GM23338 (cell line): ENCODE data around the gene MAD2L1BP. TPM values are rescaled to one million over a fixed set of nuclear protein-coding genes. Genes with fewer than 3 reads are reported as not detected.

Experiments
- ATAC-seq: fragments of 200-7000 bp; cut with Tn5 transposase; 3 replicates; pipeline ENCODE4 v1.9.1; 2020
- DNase-seq: peaks from one replicate; pipeline ENCODE4 v3.0.0-alpha.2; 2015; ENCODE audit warnings: low spot score
- H2AFZ ChIP-seq: fragments of 200-600 bp; sonication (generic); 2 replicates; pipeline ENCODE4 v1.8.0; 2016; ENCODE audit warnings: antibody characterized with exemption, mild to moderate bottlenecking, moderate library complexity
- H3F3A ChIP-seq: fragments of 200-600 bp; sonication (generic); replicated peaks from 2 replicates; pipeline ENCODE4 v1.8.0; 2017; ENCODE audit warnings: antibody characterized with exemption, mixed run types, low read depth
- H3K27ac ChIP-seq: fragments of 200-600 bp; sonication (generic); 2 replicates; pipeline ENCODE4 v1.6.1; 2016; ENCODE audit warnings: low read depth
- H3K27me3 ChIP-seq: fragments of 200-600 bp; sonication (generic); 2 replicates; pipeline ENCODE4 v1.8.0; 2016; ENCODE audit warnings: mild to moderate bottlenecking, mixed run types, moderate library complexity; ENCODE audit not compliant: insufficient read depth
- H3K36me3 ChIP-seq: fragments of 200-600 bp; sonication (generic); 2 replicates; pipeline ENCODE4 v1.8.0; 2016; ENCODE audit warnings: mild to moderate bottlenecking; ENCODE audit not compliant: insufficient read depth
- H3K4me1 ChIP-seq: fragments of 200-600 bp; sonication (generic); 2 replicates; pipeline ENCODE4 v1.8.0; 2016; ENCODE audit warnings: mild to moderate bottlenecking, moderate library complexity; ENCODE audit not compliant: insufficient read depth
- H3K4me2 ChIP-seq: fragments of 200-600 bp; sonication (generic); 2 replicates; pipeline ENCODE4 v1.7.1; 2017; ENCODE audit warnings: mixed run types
- H3K4me3 ChIP-seq: fragments of 200-600 bp; sonication (generic); 2 replicates; pipeline ENCODE4 v1.6.1; 2016; ENCODE audit warnings: mixed run types
- H3K79me2 ChIP-seq: fragments of 200-600 bp; sonication (generic); replicated peaks from 2 replicates; pipeline ENCODE4 v1.8.0; 2017; ENCODE audit warnings: mild to moderate bottlenecking; ENCODE audit not compliant: insufficient read depth
- H3K9me2 ChIP-seq: fragments of 200-600 bp; sonication (generic); 2 replicates; pipeline ENCODE4 v1.8.0; 2017; ENCODE audit not compliant: insufficient read depth
- H4K20me1 ChIP-seq: fragments of 200-600 bp; sonication (generic); replicated peaks from 2 replicates; pipeline ENCODE4 v1.8.0; 2017; ENCODE audit warnings: mild to moderate bottlenecking; ENCODE audit not compliant: insufficient read depth
- H3K27ac Mint-ChIP-seq: 2 replicates; pipeline ENCODE4 v1.8.0; 2020; ENCODE audit warnings: inconsistent platforms, mild to moderate bottlenecking, moderate library complexity, mixed read lengths
- H3K27me3 Mint-ChIP-seq: 3 replicates; pipeline ENCODE4 v1.8.0; 2022; ENCODE audit warnings: low read depth, mild to moderate bottlenecking, moderate library complexity, mixed read lengths, inconsistent platforms; ENCODE audit not compliant: insufficient read depth, poor library complexity
- H3K36me3 Mint-ChIP-seq: 3 replicates; pipeline ENCODE4 v1.8.0; 2021; ENCODE audit warnings: low read depth, mild to moderate bottlenecking, inconsistent platforms, moderate library complexity, mixed read lengths
- H3K4me1 Mint-ChIP-seq: 3 replicates; pipeline ENCODE4 v1.8.0; 2020; ENCODE audit warnings: mild to moderate bottlenecking, inconsistent platforms, mixed read lengths
- H3K4me3 Mint-ChIP-seq: 3 replicates; pipeline ENCODE4 v1.8.0; 2021; ENCODE audit warnings: moderate library complexity, mild to moderate bottlenecking, inconsistent platforms, mixed read lengths
- H3K9me3 Mint-ChIP-seq: 3 replicates; pipeline ENCODE4 v1.8.0; 2020; ENCODE audit warnings: moderate library complexity, mild to moderate bottlenecking, inconsistent platforms, mixed read lengths
- CREB1 ChIP-seq: fragments of 250-450 bp; sonication (Bioruptor Pico); IDR thresholded peaks from 2 replicates; pipeline ENCODE4 v1.5.0; 2020; ENCODE audit warnings: low read depth, mild to moderate bottlenecking, moderate library complexity
- JUNB ChIP-seq: IDR thresholded peaks from one replicate; pipeline ENCODE4 v1.6.1; 2016; ENCODE audit warnings: antibody characterized with exemption; ENCODE audit not compliant: unreplicated experiment
- POLR2AphosphoS5 ChIP-seq: IDR thresholded peaks from 2 replicates; pipeline ENCODE4 v1.6.1; 2016; ENCODE audit warnings: antibody characterized with exemption, low read depth
- STAT1 ChIP-seq: IDR thresholded peaks from one replicate; pipeline ENCODE4 v1.6.1; 2016; ENCODE audit warnings: antibody characterized with exemption; ENCODE audit not compliant: unreplicated experiment
- polyA plus RNA-seq: library from polyadenylated mRNA; unstranded; fragments of >200 nt; fragmentation: Nextera tagmentation; extraction: Ambion mirVana; gene quantifications from 2 replicates; pipeline ENCODE4 v1.2.1, GENCODE V29; 2016
- total RNA-seq: library from RNA; depleted of rRNA; stranded (reverse); fragments of >200 nt; shearing (Covaris generic); gene quantifications from 2 replicates; pipeline ENCODE4 v1.2.3, GENCODE V29; 2014
- TF ChIP-seq, protein P1 (sequence below): fragments of 250-450 bp; sonication (Bioruptor Pico); IDR thresholded peaks from 2 replicates; pipeline ENCODE4 v1.5.0; 2020; ENCODE audit warnings: mild to moderate bottlenecking, moderate library complexity

Gene MAD2L1BP
- total and polyA plus RNA-seq, 2 experiments from 2014 or later, result 26.6 to 51.7 TPM

DNA sequence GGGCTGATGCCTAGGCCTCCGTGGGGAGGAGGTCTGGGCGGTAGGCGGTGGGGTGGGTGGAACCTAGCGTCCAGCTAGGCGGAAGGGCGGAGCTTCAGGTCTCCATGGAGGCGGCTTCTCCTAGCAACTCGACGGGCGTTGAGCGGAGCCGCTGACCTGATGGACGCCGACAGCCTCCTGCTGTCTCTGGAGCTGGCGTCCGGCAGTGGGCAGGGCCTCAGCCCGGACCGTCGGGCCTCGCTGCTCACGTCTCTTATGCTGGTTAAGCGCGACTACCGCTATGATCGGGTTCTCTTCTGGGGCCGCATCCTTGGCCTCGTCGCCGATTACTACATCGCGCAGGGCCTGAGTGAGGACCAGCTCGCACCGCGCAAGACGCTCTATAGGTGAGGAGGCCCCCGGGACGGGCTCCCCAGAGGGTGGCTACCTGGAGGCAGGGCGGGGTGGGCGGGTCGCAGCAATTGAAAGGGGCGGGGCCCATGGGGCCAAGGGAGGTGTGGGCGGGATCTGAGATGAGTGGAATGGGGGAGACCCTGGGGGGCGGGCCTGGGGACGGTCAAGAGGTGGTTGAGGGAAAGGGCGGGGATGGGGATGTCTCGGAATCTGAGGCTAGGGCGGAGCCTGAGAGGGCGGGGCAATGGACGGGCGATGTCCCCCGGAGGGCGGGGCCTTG, 9.4 kb downstream of the MAD2L1BP start, which contains the start of gene RSPH9:
Gene RSPH9, plus strand, starts transcription at position 97 of the 673 bp plus-strand sequence. Its CDS starts 63 bp downstream, at position 160.
- H3K4me3 ChIP-seq, result peak within 1 kb of the TSS; percentile 56
- peaks cover 11% of the 10 kb centered on the region for H3K36me3 ChIP-seq
- peak within 1 kb of the TSS; percentile 98 for H2AFZ ChIP-seq
- peaks cover 7% of the 10 kb centered on the region for H3F3A ChIP-seq
- Mint-ChIP-seq H3K36me3 (peaks cover 21% of the 10 kb centered on the region), H3K27ac (peak within 1 kb of the TSS; percentile 88), H3K4me1 (peaks cover 10% of the 10 kb centered on the region), H3K9me3 (peaks cover 2% of the 10 kb centered on the region; the same call in 1 of the 3 replicates), H3K27me3 (peaks cover 14% of the 10 kb centered on the region), H3K4me3 (peak within 1 kb of the TSS; percentile 80)
- ATAC-seq, result peak; percentile 90
- peaks cover 6% of the 10 kb centered on the region for H3K4me1 ChIP-seq
- peak; percentile 99 for DNase-seq
- H4K20me1 ChIP-seq, result peaks cover 17% of the 10 kb centered on the region
- peak within 1 kb of the TSS; percentile 84 for H3K4me2 ChIP-seq
- no peaks in the 10 kb centered on the region for H3K9me2 ChIP-seq
- peaks cover 2% of the 10 kb centered on the region for H3K79me2 ChIP-seq
- TF ChIP-seq, protein P1, sequence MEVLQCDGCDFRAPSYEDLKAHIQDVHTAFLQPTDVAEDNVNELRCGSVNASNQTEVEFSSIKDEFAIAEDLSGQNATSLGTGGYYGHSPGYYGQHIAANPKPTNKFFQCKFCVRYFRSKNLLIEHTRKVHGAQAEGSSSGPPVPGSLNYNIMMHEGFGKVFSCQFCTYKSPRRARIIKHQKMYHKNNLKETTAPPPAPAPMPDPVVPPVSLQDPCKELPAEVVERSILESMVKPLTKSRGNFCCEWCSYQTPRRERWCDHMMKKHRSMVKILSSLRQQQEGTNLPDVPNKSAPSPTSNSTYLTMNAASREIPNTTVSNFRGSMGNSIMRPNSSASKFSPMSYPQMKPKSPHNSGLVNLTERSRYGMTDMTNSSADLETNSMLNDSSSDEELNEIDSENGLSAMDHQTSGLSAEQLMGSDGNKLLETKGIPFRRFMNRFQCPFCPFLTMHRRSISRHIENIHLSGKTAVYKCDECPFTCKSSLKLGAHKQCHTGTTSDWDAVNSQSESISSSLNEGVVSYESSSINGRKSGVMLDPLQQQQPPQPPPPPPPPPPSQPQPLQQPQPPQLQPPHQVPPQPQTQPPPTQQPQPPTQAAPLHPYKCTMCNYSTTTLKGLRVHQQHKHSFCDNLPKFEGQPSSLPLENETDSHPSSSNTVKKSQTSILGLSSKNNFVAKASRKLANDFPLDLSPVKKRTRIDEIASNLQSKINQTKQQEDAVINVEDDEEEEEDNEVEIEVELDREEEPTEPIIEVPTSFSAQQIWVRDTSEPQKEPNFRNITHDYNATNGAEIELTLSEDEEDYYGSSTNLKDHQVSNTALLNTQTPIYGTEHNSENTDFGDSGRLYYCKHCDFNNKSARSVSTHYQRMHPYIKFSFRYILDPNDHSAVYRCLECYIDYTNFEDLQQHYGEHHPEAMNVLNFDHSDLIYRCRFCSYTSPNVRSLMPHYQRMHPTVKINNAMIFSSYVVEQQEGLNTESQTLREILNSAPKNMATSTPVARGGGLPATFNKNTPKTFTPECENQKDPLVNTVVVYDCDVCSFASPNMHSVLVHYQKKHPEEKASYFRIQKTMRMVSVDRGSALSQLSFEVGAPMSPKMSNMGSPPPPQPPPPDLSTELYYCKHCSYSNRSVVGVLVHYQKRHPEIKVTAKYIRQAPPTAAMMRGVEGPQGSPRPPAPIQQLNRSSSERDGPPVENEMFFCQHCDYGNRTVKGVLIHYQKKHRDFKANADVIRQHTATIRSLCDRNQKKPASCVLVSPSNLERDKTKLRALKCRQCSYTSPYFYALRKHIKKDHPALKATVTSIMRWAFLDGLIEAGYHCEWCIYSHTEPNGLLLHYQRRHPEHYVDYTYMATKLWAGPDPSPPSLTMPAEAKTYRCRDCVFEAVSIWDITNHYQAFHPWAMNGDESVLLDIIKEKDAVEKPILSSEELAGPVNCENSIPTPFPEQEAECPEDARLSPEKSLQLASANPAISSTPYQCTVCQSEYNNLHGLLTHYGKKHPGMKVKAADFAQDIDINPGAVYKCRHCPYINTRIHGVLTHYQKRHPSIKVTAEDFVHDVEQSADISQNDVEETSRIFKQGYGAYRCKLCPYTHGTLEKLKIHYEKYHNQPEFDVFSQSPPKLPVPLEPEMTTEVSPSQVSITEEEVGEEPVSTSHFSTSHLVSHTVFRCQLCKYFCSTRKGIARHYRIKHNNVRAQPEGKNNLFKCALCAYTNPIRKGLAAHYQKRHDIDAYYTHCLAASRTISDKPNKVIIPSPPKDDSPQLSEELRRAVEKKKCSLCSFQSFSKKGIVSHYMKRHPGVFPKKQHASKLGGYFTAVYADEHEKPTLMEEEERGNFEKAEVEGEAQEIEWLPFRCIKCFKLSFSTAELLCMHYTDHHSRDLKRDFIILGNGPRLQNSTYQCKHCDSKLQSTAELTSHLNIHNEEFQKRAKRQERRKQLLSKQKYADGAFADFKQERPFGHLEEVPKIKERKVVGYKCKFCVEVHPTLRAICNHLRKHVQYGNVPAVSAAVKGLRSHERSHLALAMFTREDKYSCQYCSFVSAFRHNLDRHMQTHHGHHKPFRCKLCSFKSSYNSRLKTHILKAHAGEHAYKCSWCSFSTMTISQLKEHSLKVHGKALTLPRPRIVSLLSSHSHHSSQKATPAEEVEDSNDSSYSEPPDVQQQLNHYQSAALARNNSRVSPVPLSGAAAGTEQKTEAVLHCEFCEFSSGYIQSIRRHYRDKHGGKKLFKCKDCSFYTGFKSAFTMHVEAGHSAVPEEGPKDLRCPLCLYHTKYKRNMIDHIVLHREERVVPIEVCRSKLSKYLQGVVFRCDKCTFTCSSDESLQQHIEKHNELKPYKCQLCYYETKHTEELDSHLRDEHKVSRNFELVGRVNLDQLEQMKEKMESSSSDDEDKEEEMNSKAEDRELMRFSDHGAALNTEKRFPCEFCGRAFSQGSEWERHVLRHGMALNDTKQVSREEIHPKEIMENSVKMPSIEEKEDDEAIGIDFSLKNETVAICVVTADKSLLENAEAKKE (CRISPR knock-in tag), result no peak
- TF ChIP-seq CREB1 (CRISPR knock-in tag), result peak; percentile 43; the same call in 1 of the 2 replicates
- peak within 1 kb of the TSS; percentile 66; the same call in 1 of the 2 replicates for H3K27ac ChIP-seq
- no peaks in the 10 kb centered on the region for H3K27me3 ChIP-seq

DNA sequence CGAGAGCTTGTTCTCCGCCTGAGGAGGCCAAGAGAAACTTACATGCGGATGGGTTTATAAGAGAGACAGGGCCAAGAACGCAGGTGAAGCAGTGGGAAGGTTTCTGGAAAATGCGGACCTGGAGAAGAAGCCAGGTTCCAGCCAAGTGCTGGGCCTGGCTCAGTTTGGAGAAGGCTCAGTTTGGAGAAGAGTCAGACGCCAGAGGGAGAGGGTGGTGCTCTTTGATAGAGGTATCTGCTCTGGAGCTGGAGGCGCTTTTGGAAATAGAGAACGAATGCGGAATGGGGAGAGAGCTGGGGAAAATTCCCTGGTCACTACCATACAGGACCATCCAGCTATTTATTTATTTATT, 9.9 kb downstream of the MAD2L1BP start:
- Histone ChIP-seq H3K4me2 (peak overlapping the region; percentile 80), H3K79me2 (no peaks in the 10 kb centered on the region; the same call in 1 of the 2 replicates), H3F3A (peaks cover 7% of the 10 kb centered on the region), H4K20me1 (peaks cover 14% of the 10 kb centered on the region), H3K27me3 (no peaks in the 10 kb centered on the region), H3K4me1 (peaks cover 6% of the 10 kb centered on the region), H3K4me3 (peak overlapping the region; percentile 56), H3K36me3 (peaks cover 8% of the 10 kb centered on the region), H3K27ac (peak overlapping the region; percentile 53; the same call in 1 of the 2 replicates), H2AFZ (peak overlapping the region; percentile 98), H3K9me2 (no peaks in the 10 kb centered on the region)
- peaks cover 14% of the 10 kb centered on the region for H3K27me3 Mint-ChIP-seq
- H3K4me1 Mint-ChIP-seq, result peaks cover 10% of the 10 kb centered on the region
- peaks cover 16% of the 10 kb centered on the region for H3K36me3 Mint-ChIP-seq
- H3K27ac Mint-ChIP-seq, result peak overlapping the region; percentile 87
- H3K9me3 Mint-ChIP-seq, result peaks cover 2% of the 10 kb centered on the region; the same call in 1 of the 3 replicates
- DNase-seq (no peak), ATAC-seq (no peak)
- H3K4me3 Mint-ChIP-seq, result peak overlapping the region; percentile 80
- no peak for TF ChIP-seq STAT1
- no peak for TF ChIP-seq POLR2AphosphoS5
- no peak for TF ChIP-seq JUNB
- TF ChIP-seq, protein P1 (CRISPR knock-in tag), result no peak
- no peak for TF ChIP-seq CREB1 (CRISPR knock-in tag)
